Central memory CD4-positive, alpha-beta T cell (primary cell): ENCODE data around the gene LLGL1.
A peak's percentile ranks its signal among the peaks of the same experiment; 100 is the strongest.

Experiments
- DNase-seq: peaks from one replicate; pipeline ENCODE4 v3.0.0; 2022

Gene LLGL1

DNA sequence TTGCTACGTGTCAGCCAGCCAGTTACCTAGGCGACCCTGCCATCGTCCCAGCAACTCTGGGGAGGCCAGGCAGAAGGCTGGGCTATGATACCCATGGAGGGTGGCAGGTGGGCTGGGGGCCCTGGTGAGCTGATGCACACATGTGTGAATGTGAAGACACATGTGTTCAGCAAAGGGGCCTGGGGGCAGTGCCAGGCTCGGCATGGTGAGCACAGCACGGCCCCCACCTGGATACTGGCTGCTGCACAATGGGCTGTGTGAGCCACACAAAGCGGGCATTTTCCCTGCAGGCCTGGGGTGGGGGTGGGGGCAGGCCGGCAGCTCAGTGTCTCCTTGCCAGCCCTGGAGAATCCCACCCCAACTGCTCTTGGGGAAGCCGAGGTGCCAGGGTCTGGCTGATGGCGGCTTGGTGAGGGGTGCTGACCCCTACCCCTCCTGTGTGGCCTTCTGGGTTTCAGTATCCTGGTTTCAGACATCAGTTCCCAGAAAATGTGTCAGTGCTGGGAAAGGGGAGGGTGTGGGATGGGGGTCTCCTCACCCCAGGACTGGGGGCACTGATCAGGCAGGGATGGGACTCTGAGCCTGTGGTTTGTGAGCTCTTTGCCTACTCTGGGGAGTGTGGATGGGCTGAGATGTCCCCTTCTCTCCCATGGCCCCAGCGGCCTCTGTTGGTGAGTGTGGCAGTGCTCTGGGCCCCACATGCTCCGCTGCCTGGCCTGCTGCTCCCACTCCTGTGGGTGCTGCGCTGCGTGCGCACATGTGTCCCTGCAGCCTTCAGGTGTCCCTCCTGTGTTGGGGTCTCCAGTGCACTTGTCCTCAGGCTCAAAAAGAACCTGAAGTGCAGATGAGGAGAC, 5.1 kb downstream of the LLGL1 start:
- DNase-seq, result no peak

DNA sequence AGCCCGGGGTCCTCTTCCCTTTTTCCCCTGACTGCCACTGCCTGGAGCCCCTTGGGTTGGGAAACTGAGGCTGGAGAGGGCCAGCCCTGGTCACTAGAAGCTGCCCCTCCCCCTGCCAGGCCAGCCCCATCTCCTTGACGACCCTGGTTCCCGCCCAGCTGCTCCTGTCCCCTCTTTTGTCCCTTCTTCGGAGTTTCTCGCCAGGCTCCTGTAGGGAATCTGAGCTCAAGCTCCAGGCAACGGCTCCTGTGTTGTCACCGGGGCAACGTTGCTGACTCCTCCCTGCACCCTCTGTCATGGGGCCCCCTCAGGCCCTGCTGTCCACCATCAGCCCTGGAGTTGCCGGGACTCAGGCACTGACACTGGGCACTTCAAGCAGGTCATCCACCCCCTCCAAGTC, 5.7 kb downstream of the LLGL1 start:
- no peak for DNase-seq

DNA sequence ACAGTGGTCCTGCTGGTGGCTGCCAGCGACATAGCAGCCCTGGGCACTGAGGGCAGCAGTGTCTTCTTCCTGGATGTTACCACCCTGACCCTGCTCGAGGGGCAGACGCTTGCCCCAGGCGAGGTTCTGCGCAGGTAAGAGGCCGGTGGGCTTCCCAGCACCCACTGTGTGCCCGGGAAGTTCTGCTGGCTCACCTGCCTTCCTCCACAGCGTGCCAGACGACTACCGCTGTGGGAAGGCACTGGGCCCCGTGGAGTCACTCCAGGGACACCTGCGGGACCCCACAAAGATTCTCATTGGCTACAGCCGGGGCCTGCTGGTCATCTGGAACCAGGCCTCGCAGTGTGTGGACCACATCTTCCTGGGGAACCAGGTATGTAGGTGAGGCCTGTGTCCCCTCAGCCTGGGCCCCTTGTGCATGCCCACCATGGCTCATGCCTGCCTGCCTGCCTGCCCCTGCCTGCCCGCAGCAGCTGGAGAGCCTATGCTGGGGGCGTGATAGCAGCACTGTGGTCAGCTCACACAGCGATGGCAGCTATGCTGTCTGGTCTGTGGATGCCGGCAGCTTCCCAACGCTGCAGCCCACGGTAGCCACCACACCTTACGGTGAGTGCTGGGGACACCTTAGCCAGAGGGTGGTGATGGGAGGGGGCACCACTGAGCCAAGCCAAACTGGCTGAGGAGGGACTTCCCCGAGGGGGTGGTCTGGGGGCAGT, 8.5 kb downstream of the LLGL1 start:
- DNase-seq, result no peak

DNA sequence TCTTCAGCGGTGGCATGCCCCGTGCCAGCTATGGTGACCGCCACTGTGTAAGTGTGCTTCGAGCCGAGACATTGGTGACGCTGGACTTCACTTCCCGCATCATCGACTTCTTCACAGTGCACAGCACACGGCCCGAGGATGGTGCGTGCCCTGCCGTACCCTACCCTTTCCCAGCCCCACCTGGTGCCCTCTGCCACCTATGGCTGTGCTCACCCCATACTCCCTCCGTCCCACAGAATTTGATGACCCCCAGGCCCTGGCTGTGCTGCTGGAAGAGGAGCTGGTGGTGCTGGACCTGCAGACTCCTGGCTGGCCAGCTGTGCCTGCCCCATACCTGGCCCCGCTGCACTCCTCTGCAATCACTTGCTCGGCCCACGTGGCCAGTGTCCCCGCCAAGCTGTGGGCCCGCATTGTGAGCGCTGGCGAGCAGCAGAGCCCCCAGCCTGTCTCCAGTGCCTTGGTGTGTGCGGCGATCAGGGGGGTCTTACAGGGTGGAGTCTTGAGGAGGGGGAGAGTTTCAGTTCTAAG, 9.5 kb downstream of the LLGL1 start:
- no peak for DNase-seq

DNA sequence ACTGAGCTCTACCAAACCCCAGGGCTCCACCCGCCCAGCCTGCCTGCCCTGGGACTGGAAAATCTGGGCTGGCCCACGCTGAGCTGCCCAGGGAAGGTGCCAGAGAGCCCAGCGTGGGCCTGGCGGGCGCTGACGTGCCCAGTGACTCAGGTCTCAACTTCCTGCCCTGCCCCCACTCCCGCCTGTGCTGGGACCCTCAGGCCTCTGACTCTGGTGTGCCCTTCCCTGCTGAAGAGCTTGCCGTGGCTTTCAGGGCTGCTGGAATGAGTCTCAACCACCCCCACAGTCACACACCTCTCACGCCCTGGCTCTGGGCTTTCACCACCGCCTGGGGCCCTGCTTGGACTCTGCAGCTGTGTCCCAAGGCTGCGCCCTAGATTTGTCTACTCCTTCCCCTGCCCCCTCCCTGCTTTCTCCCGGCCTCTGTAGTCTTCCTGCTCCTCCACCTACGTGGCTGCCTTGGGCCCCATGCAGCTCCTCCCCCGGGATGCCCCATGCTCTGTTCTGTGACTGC, 10.4 kb downstream of the LLGL1 start:
- DNase-seq, result no peak

DNA sequence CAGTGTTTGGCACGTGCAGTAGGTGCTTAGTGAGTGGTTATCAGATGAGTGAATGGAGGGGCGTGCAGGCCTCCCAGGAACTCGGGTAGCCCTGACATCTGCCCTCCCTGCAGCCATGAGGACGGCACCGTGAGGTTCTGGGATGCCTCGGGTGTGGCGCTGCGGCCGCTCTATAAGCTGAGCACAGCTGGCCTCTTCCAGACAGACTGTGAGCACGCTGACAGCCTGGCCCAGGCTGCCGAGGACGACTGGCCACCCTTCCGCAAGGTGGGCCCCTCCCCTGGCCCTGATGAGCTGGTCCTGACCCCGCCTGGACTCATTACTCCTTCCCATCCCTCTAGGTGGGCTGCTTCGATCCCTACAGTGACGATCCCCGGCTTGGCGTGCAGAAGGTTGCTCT, 11.1 kb downstream of the LLGL1 start:
- DNase-seq, result no peak

DNA sequence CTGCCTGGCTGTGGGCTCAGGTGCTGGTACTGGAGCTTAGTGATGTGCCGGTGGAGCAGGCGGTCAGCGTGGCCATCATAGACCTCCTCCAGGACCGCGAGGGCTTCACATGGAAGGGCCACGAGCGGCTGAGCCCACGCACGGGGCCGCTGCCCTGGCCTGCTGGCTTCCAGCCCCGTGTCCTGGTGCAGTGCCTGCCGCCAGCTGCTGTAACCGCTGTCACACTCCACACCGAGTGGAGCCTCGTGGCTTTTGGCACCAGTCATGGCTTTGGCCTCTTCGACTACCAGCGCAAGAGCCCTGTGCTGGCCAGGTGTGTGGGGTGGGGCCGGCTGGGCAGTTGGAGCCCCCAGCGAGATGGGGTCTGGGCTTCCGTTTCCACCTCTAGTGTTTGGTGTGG, 12.0 kb downstream of the LLGL1 start:
- no peak for DNase-seq

DNA sequence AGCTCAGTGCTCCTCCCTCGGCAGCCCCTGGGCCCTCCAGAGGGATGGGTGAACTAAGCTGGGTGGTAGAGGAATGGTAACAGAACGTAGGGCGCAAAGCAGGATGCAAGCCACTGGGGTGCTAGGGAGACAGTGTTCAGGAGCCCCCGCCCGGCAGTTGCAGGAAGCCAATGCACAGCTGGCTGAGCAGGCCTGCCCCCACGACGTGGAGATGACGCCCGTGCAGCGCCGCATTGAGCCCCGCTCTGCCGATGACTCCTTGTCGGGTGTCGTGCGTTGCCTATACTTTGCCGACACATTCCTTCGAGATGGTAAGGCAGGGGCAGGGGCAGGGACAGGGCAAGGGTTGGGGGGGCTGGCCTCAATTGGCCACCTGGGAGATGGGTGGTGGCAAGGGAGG, 12.9 kb downstream of the LLGL1 start:
- DNase-seq, result no peak

DNA sequence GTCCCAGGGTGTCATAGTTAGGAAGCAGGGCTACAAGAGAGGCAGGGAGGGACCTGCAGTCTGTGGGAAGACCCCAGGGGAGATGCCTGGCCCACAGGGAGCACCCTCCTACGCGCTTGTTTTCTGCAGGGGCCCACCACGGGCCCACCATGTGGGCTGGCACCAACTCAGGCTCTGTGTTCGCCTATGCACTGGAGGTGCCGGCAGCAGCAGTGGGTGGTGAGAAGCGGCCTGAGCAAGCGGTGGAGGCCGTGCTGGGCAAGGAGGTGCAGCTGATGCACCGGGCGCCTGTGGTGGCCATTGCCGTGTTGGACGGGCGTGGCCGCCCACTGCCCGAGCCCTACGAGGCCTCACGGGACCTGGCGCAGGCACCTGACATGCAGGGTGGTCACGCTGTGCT, 15.0 kb downstream of the LLGL1 start:
- no peak for DNase-seq

DNA sequence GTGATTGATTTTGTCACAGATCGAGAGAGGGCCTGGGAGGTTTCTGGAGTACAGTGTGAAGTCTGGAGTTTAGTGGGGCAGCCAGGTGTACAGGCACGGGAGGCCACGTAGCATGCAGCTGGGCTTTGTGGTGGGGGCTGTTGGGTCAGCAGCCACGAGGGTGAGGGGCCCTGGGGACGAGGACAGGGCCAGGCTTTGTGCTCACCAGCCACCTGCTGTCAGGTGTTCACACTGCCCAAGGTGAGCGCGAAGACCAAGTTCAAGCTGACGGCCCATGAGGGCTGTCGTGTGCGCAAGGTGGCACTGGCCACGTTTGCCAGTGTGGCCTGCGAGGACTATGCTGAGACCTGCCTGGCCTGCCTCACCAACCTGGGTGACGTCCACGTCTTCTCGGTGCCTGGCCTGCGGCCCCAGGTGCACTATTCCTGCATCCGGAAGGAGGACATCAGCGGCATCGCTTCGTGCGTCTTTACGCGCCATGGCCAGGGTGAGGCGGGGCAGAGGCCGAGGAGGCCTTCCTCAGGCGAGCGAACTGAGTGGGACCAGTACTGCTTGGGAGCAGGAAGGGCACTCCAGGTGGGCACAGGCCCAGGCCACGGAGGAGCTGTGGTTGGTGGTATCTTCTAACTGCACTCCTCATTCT, 15.9 kb downstream of the LLGL1 start:
- no peak for DNase-seq

DNA sequence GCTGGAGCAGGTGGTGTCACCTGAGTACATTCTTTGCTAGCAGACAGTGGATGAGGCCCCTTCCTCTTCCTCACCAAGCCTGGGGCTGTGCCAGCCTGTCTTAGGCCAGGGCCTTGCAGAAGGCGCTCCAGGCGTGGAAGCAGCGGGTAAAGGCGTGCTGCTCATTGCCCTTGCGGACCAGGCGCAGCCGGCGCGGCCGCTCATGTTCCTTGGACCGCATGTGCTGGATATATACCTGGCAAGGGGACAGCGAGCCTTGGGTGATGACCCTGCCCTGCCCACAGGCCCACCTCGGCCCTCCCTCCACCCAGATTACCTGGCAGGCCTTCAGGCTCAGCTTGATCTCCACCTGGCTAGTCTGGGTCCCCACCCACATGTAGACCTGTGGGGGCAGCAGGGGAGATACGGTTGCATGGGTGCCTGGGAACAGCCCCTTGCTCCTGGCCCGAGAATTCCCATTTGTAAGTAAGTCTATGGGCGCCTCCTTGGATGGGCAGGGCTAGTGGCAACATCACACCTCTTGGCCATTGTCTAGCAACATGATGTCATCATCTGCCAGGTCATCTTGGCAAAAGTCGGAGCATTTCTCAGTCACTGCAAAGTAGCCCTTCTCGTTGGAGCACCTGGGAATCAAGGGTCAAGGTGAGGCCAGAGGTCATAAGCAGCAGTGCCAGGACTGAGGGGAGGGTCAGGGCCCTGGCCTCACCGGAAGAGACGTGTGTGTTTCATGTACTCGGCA, 19.8 kb downstream of the LLGL1 start:
- no peak for DNase-seq

DNA sequence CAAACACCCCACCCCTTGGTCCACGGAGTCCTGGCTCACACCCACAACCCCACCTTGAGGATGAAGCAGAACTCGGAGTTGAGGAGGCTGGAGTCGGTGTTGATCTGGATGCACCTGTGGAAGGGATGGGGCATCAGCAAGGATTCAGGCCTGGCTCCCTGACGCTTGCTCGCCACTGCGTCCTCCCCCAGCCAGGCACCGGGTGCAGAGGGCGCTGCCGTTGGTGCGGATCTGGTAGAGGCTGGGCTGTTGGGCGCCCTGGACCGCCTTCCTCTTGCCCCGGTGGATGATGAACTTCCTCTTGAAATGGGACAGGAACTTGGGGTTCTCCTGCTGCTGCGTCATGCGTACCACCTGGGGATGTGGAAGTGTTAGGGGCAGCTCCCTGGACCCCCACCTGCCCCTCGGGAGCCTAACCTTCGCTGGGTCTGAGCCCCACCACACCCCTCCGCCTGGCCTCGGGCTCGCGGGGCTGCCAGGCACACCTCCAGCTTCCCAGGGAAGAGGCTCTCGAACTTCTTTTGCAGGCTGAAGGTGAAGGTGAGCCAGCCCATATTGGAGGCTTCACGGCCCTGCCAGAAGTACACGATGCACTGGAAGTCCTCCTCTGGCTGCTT, 20.8 kb downstream of the LLGL1 start:
- no peak for DNase-seq

DNA sequence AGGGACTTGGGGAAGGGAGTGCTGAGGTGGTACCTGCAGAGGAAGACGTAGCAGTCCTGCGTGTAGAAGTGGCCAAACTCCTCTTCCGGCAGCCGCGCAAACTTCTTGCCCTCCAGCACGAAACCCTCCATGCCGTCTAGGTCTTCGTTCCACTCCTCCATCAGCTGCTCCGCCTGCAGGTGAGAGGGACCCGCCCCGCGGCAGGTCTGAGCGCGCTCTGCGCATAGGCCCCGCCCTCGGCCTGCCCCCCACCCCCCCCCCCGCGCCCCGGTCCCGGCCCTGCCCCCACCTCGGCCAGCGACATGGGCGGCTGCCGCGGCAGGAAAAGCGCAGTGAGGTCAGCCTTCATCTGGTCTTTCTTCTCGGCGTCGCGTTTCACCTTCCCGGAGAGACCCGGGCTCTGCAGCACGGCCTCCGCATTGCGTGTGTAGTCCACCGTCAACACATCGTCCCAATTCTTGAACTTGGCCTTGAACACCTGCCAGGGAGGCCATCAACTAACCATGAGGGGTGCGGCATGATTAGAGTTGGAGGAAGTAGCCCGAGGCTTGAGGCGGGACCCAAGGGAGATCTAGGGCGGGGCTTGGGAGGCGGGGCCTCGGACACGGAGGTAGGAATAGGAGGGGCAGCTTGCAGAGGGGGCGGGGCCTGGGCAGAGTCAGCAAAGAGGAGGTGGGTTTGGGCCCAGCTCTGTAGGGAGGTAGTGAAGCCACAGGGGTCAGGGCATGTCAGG, 21.6 kb downstream of the LLGL1 start:
- no peak for DNase-seq

DNA sequence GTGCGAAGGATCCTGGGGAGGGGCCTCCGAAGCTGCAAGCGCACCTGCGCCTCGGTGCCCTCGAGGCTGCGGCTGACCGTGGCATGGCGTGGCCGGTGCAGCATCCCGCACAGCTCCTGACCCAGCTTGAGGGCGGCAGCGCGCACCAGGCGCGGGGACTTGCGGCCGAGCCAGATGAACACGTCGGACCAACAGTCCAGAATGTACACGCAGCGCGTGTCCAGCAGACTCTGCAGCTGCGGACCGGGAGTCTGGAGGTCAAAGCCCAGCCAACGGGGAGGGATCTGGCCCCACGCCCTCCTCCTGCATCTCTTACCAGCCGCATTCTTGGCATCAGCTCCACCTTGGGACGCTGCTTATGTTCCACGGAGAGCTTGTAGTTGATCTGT, 22.2 kb downstream of the LLGL1 start:
- no peak for DNase-seq

DNA sequence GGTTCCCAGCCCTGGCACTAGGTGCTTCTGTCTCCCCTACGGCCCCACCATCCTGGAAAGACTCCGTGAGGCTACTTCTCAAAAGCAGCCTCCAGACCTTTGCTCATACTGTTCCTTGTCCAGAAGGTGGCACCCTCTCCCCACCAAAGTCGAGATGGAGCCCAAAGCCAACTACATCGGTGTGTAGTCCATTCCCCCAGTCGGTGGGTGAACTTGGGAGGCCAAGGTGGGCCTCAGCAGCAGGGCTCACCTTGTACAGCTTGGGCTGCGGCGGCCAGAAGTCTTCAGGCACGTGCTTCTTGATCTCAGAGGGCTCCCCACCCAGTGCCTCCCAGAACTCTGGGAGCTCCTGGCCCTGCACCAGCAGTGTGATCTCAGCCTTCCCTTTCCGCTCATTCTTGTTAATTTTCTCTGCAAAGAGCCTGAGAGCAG, 22.9 kb downstream of the LLGL1 start:
- peak; percentile 52 for DNase-seq

DNA sequence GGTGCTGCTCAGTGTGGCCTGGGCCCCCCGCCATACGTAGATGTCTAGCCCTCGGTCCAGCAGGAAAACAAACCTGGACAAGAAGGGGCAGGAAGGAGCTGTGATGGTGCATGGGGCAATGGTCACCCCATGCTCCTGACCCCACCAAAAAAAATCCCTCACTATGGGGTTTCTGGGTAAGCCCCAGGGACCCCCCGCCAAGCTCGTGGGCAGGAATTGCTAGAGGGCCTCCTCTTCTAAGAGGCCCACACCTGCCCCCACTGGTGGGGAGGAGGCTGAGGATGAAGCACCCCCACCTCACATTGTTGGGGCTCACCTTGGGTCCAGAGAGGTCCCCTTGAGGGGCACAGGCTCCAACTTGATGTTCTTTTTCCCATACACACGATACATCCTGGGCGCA, 23.4 kb downstream of the LLGL1 start:
- DNase-seq, result no peak

DNA sequence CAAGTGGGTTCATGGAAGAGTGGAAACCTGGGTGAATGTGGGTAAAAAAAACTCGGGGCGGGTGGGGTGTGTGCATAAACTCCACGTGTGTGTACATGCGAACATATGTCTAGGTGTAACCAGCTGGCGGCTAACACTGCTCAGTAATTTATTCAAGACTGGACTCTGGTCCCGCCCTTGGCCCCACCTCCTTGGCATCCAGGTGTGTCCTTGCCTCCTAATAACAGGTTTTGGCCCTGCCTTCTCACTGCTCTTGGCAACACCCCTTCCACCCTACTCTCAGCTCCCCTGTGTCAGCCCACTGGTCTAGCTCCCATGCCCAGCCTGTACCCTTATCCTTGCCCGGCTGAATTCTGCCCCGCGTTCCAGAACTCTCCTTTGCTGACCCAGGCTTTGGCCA, 24.8 kb downstream of the LLGL1 start:
- no peak for DNase-seq

DNA sequence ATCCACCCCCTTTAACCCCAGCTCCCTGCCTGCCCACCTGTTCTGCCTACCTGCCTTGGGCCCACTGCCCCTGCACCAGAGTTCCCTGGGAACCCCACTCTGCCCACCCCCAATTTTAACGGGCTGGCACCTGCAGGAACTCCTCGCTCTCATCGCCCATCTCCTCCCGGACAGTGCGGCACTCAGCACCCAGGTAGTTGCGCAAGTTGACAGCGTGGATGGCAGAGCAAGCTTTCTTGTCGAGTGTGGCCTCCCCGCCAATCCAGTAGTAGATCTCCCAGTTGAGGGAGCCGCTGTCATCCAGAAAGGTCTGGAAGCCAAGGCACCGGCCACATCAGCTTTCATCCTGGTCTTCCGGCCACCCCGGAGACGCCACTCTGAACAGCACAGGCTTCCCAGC, 25.3 kb downstream of the LLGL1 start:
- no peak for DNase-seq

DNA sequence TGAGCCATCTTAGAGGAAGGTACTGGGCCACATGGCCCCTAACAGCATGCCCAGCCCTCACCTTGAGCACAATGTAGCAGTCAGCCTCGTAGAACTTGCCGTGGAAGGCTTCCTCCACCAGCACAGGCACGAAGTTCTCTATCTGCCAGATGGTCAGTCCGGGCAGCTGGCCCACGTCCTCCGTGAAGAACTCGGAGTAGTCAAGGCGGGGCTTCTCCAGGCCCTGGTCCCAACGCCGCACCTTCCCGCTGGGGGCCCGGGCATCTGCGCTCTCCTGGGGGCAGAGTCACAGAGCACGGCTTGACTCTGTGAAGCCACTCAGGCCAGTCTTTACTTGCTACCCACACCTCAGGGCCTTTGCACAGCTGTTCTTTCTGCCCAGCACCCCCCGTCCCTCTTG, 25.8 kb downstream of the LLGL1 start:
- DNase-seq, result no peak

DNA sequence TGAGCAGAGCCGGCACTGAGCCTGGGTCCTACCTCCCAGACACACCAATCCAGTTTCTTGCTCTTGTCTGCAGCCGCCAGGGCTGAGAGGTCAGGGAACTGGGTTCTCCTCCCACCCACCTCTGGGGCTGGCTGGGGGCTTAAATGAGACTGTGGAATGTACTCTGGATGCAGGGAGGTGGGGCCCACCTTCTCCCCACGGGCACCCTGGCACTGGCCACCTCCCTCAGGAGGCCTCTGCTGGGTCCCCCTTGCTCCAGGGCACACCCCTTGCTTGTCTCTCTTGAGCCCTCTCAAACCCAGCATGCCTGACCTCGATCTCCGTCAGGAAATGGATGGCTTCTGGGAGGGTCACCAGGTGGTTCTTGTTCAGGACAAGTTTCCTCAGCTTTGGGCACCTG, 26.7 kb downstream of the LLGL1 start:
- DNase-seq, result no peak

DNA sequence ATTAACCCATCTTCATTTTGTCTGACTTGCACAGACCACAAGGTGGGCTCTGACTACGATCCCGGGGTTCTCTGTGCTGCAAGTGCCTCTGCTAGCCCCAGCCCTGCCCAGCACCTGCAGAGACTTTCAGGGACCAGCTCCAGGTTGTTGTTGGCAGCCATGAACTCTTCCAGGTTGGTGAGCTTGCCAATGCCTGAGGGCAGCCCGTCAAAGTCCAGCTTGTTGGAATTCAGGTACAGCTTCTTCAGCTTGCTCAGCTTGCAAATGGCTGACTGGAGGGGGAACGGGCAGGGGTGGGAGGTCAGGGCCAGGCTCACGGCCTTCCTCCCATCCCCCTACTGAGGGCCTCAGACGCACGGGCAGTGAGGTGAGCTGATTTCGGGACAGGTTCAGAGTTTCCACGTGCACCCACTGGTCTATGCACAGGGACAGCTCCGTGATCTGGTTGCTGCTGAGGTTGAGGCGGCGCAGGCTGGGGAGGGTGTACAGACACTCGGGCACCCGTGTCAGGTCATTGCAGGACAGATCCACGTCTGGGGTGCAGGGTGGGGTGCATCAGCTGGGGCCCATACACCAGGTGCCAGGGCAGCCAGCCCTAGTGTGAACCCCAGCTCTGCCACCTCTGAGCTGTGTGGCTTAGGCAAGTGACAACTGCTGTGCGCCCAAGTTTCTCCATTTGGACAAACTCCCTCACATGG, 27.9 kb downstream of the LLGL1 start:
- no peak for DNase-seq
